GM12864 (cell line): ENCODE data around the gene NACC2.

Experiments
- DNase-seq: peaks from one replicate; pipeline ENCODE4 v3.0.0-alpha.2; 2011; ENCODE audit warnings: low read depth
- H3K4me3 ChIP-seq: 2 replicates; pipeline ENCODE4 v1.5.1; 2011; ENCODE audit warnings: mild to moderate bottlenecking, low read depth, low read length, control low read depth
- CTCF ChIP-seq: IDR thresholded peaks from 2 replicates; pipeline ENCODE4 v1.5.1; 2011; ENCODE audit warnings: low read depth, mild to moderate bottlenecking, moderate library complexity, low read length, control low read depth, inconsistent platforms; ENCODE audit errors: missing control alignments

The NACC2 gene

DNA sequence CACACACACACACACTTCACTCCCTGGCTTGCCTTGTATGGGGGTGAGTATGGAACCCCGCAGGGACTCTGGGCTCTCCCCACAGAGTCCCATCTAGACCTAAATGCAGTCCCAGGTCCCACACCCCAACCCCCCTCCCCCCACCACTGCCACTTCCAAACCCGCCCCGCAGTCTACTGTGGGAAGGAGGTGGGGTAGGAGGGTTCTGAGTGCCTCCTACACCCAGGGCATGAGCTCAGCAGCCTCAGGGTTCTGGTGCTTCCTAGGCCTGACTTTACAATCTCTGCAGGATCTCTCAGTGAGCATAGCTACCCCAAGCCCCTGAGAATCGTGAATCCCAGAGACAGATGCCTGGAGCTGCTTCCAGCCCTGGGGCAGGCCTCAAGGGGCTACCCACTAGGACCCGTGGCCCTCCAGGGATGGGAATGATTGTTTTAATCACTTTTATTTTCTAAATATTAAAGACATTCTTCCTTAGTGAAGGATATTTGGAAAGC lies 1.5 kb upstream of the NACC2 start:
- no peak overlapping the region for H3K4me3 ChIP-seq
- TF ChIP-seq CTCF: no peak
- DNase-seq: no peak

DNA sequence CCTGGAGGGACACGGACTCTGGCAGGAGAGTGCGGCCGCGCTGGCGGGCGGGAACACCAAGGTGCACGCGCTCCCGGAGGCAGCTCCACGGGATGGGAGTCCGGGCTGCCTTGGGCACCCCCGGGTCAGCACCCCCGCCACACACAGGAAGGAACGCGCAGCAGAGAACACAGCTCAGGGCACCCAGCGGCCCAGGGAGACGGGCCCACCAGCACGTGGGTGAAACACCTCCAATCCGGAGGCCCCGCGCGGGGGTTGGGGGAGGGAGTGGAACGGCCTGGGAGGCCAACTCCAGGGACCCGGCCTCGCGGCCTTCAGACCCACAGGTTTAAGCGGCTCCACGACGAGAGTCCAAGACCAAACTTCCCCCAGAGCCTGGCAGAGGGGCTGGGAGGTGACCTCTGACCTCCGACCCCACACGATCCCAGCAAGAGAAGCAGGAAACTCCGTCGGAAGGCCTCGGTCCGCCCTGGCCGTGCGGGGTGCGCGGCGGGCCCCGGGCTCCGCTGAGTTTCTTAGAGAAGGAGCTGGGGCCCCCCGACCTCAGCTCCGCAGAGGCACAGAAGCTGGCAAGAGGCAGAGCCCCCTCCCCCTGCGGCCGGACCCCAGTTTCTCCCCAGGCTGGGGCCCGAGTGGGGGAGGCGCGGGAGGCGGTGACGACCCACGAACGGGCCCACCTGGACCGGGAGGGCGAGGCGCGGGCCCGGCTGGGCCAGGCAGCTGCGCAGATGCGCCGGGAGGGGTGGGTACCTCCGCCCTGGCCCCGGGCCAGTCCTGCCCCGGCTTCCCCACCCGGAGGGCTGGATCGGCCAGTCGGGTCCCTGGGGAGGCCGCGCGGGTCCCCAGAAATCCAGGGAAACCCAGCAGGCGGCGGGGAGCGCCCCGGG lies 851 bp downstream of the NACC2 start:
- DNase-seq: no peak
- TF ChIP-seq CTCF: no peak
- H3K4me3 ChIP-seq: no peak overlapping the region

DNA sequence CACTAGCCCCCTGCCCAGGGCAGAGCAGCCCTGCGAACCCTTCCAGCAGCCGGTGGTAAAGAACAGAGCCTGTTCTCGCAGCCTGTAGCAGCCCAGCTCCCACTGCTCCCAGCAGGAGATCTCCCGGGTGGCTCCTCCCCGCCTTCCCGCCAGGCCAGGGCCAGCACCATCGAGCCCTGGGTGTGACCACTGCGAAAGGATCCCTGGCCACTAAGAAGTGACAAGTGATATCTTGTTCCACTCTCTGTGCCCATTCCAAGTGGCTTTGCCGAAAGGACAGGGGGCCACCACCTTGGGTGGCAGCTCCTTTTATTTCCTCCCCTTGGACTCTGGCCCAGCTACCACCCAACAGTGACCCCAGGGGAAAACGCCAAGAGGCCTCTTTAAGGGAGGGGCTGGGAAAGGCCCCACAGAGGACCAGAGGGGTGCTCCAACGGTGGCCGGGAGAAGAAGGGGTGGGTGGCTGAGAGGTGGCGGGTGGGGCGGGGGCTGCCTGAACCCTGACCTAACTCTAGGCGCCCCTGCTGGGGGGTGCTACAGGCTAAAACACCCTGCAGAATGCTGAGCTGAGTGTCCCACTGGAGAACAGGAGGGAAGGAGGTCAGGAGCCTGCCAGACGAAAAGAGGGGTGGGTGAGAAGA lies 1.6 kb downstream of the NACC2 start:
- no peak for TF ChIP-seq CTCF
- H3K4me3 ChIP-seq: no peak overlapping the region
- DNase-seq: no peak

DNA sequence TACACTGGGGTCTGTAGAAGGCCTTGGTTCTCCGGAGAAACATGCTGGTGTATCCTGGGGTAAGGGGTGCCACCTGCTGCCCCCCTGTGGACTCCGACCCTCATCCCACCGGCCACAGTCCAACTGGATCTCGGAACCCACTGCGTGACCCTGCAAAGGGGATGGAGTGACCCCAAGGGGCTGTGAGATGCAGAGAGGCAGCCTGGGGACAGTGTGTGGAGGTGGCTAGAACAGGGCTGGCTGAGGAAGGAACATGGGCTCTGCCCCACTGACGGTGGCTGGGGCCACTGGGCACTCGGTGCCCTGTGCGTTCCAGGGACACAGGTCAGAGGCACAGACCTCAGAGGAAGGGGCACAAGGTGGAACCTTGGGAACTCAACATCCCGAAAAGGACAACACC lies 2.3 kb downstream of the NACC2 start:
- no peak for DNase-seq
- H3K4me3 ChIP-seq: no peak overlapping the region
- TF ChIP-seq CTCF: no peak

GRCh38 chr9:136092353-136092650 lies 2.8 kb downstream of the NACC2 start:
- no peak for TF ChIP-seq CTCF
- no peak for DNase-seq
- H3K4me3 ChIP-seq: no peak overlapping the region

- no peak for DNase-seq
- TF ChIP-seq CTCF: no peak
- no peak overlapping the region for H3K4me3 ChIP-seq
Observed at GRCh38 chr9:136091582-136092352, 3.3 kb downstream of the NACC2 start.
